Fibroblast of villous mesenchyme (primary cell): Measurements from ENCODE around the gene SLC29A2. TPM values are rescaled to one million over a fixed set of nuclear protein-coding genes. Genes with fewer than 3 reads are reported as not detected.

ENCODE experiments used
- DNase-seq: peaks from one replicate; pipeline ENCODE4 v3.0.0-alpha.2; 2010; ENCODE audit warnings: low read depth
- H3K4me3 ChIP-seq: 2 replicates; pipeline ENCODE4 v1.5.1; 2011; ENCODE audit warnings: low read depth, mild to moderate bottlenecking, low read length
- total RNA-seq: library from RNA; depleted of rRNA; stranded (reverse); fragments of >200 nt; gene quantifications from 2 replicates; pipeline ENCODE4 v1.2.3, GENCODE V29; 2012
- TF ChIP-seq, protein P1 (sequence below): IDR thresholded peaks from 2 replicates; pipeline ENCODE4 v1.5.1; 2012; ENCODE audit warnings: low read depth, mild to moderate bottlenecking, low read length; ENCODE audit not compliant: insufficient read depth

Gene SLC29A2, protein sequence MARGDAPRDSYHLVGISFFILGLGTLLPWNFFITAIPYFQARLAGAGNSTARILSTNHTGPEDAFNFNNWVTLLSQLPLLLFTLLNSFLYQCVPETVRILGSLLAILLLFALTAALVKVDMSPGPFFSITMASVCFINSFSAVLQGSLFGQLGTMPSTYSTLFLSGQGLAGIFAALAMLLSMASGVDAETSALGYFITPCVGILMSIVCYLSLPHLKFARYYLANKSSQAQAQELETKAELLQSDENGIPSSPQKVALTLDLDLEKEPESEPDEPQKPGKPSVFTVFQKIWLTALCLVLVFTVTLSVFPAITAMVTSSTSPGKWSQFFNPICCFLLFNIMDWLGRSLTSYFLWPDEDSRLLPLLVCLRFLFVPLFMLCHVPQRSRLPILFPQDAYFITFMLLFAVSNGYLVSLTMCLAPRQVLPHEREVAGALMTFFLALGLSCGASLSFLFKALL
- total RNA-seq, result 0.64 and 0.86 TPM in 2 replicates

DNA sequence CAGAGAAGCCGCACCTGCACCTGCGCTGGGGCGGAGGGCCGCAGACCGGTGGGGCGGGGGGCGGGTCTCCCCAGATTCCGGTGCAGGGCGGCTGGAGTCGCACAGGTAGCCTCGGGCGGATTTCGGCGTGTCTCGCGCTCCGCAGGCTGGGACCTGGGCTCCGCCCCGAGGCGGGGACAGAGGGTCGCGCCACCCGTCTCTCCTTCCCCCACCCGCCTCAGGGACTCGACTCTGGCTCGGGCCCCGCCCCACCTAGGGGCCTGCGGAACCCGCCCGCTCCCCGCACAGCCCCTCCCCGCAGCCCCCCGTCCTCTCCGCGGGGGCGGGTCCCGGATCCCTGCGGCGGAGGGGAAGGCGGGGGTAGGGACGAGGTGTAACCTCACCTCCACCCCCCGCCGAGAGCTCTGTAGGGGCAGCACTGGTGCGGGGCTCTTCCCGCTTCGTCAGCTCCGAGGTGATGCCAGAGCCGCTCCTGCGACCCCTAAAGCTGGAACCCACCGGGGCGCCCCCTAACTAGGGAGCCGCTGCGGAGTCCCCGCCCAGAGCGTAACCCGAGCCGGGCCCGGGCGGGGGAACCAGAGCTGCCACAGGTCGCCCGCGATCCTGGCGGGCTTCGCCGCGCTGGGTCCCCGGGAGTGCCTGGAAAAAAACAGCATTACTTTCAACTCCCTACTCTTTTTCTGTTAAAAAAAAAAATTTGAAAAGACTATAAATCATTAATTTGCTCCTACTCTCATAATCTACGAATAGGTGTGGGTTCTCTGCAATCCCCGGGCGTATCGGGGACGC, at the start of gene SLC29A2:
SLC29A2 (minus strand) TSS at position 134 of the 789 bp plus-strand sequence. CDS start 169 bp downstream, outside the sequence.
- TF ChIP-seq, protein P1, sequence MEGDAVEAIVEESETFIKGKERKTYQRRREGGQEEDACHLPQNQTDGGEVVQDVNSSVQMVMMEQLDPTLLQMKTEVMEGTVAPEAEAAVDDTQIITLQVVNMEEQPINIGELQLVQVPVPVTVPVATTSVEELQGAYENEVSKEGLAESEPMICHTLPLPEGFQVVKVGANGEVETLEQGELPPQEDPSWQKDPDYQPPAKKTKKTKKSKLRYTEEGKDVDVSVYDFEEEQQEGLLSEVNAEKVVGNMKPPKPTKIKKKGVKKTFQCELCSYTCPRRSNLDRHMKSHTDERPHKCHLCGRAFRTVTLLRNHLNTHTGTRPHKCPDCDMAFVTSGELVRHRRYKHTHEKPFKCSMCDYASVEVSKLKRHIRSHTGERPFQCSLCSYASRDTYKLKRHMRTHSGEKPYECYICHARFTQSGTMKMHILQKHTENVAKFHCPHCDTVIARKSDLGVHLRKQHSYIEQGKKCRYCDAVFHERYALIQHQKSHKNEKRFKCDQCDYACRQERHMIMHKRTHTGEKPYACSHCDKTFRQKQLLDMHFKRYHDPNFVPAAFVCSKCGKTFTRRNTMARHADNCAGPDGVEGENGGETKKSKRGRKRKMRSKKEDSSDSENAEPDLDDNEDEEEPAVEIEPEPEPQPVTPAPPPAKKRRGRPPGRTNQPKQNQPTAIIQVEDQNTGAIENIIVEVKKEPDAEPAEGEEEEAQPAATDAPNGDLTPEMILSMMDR, result no peak
- no peak for DNase-seq
- H3K4me3 ChIP-seq, result peak within 1 kb of the TSS; percentile 69

DNA sequence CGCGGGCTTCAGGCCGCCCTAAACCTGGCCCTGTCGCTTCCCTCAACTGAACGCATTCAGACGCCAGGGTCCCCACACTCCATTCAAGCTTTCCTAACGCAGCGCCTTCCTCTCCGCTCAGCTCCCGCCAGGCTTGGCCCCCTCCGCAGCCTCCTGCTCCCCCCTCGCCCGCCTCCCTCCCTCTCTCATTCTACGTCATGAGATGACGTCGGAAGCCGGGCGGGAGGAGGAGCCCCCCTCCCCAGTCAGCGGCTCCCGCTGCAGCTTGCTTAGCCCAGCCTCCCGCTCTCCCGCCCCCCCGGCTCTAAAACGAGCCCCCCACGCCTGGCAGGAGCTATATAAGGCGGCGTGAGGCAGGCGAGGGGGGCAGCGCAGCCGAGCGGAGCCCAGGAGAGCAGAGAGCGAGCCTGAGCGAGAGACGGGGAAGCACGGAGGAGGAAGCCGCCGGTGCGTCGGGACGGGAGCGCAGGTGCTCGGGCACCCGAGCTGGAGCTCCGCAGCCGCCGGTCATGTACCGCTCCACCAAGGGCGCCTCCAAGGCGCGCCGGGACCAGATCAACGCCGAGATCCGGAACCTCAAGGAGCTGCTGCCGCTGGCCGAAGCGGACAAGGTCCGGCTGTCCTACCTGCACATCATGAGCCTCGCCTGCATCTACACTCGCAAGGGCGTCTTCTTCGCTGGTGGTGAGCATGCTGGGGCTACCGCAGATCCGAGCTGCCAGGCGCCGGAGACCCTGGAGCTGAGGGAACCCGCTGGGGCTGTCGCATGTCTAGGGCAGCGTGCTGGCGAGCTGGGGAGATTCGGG, 49.3 kb upstream of the SLC29A2 start, which contains the start of gene NPAS4:
NPAS4 (plus strand) TSS at position 365 of the 806 bp plus-strand sequence; CDS start at position 510, 145 bp downstream.
- TF ChIP-seq, protein P1, result no peak
- no peak for DNase-seq
- no peak within 1 kb of the TSS for H3K4me3 ChIP-seq

DNA sequence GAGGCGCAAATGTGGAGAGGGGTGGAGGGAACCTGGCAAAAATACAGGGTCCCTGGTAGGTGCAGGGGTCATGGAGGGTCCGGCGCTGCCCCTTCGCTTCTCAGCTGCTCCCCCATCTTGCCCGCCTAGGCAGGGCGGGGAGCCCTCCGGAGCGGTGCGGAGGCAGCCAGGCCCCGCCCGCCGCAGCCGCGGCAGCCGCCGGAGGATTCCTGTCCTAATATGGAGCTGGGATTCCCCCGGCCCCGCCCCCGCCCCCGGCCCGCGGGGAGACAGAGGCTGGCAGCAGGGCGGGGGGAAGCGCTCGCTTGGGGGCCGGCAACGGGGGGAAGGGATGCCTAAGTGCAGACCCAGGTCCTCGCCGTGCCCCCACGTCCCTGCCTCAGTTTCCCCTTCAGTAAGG, 48.3 kb upstream of the SLC29A2 start:
- H3K4me3 ChIP-seq, result no peak overlapping the region
- TF ChIP-seq, protein P1, result no peak
- no peak for DNase-seq

DNA sequence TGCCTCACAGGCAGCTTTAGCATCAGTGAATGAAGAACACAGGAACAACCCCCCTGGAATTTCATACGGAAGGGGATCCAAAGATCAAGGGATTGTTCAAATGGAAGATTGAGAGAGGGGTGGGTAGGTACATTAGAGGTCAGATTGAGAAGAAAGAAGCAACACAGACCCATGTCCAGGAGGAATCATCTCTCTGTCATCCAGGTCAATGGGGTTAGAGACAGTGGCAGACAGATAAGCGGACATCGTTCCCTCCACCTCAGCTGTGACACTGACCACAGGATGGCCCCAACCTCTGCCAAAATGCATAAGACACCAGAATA, 47.4 kb upstream of the SLC29A2 start:
- no peak for DNase-seq
- TF ChIP-seq, protein P1, result no peak
- no peak overlapping the region for H3K4me3 ChIP-seq

DNA sequence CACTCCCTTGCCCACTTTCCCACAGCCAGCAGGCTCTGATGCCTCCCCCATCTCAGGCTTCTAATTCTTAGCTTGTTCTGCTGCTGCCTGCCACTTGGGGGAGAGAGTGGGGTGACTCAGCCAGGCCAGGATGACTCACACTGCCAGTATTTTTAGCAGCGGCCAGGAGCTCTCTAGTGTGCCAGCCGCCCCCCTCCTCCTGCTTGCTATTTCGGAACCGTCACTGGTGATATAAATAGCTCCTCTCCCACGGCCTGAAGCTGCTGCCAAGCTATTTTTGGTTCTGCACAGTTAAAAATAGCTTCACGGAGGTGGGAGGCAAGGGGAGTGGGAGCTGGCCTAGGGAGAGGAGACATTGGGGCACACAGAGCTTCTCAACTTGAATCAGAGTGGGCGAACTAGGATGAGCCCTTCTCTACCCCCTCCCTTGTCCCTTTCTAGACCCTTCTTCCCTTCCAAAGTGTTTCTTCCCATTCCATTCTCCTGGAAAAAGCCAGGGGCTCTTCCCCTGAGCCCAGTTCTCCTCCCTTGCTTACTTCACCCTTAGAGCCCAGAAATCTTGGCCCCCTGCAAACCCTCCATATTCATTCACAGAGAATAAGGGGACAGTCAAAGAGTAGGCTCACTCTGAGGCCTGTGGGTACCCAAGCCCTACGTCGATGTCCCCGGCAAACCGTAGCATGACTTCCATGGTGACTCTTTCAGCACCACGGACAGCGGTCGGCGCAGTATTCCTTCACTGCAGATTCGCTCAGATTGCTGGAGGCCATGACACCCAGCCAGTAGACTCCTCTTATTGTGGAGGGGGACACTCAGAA, 46.8 kb upstream of the SLC29A2 start:
- H3K4me3 ChIP-seq, result no peak overlapping the region
- TF ChIP-seq, protein P1, result peak; percentile 54
- peak; percentile 90 for DNase-seq
